GM21723 (cell line): ENCODE data around the gene CCSER2.

Experiments used
- ATAC-seq: cut with Tn5 transposase; IDR thresholded peaks from one replicate; pipeline ENCODE4 v1.9.1; 2021; ENCODE audit warnings: mild to moderate bottlenecking, moderate library complexity; ENCODE audit not compliant: unreplicated experiment

CCSER2 gene

DNA sequence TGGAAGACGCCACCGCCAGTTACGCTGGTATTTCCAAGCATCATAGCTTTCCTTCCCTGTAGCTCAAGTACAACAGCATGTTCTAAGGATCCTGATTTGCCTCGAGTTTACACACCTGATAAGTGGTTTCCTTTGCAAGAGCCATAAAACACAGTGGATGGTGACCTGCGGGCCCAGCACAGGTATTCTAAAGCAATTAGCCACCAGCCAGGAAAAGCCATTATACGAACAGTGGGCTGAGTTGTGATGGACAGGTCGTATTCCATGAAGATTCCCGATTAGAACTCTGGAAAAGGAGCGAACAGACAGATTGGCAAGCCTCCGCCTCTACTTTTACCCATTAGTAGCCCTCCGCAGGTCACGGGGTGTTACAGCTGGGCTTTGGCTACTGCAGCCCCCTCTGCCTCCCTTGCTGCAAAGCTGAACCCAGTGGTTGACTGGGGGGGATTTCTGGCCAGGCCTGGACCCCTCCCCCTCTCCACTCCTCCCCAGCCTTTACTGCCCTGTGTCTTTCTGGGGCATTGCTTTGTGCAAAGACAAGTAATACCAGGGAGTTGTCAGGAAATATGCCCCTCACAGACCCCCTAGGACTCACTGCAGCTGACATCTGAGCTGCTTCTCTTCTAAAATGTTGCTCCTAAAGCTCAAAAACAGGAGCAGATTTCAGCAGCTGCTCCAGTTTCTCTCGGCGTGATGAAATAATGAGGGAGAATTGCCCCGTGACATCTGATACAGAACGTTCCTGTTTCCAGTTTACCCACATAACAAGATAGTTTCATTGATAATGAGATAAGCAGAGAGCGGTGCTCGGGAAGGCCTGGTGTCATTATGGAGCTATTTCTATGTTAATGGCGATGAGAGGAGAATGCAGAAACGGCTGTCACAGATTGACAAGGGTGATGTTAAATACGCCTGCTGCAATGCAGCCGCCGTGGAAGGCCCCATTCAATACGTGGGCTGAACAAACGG, 214.4 kb downstream of the CCSER2 start:
- ATAC-seq, result no peak

GRCh38 chr10:84543948-84544347, 215.6 kb downstream of the CCSER2 start:
- no peak for ATAC-seq

DNA sequence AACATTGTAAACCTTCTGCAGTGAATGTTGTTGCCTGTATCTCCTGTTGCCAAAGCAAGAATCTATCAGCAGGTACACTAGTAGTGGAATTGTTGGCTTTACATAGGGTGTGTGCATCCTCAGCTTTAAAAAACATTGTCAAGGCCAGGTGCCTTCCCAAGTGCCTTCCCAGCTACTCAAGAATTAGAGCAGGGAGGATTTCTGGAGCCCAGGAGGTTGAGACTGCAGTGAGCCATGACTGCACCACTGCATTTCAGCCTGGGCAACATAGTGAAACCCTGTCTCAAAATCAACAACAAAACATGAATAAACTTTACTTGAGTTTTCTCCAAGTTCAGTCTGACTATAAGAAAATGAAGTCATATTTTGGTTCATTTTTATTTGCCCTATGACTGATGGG, 217.3 kb downstream of the CCSER2 start:
- ATAC-seq, result no peak

GRCh38 chr10:84546609-84547008, 218.2 kb downstream of the CCSER2 start:
- ATAC-seq, result no peak

- no peak for ATAC-seq
Measured at GRCh38 chr10:84547616-84548015, 219.2 kb downstream of the CCSER2 start.

DNA sequence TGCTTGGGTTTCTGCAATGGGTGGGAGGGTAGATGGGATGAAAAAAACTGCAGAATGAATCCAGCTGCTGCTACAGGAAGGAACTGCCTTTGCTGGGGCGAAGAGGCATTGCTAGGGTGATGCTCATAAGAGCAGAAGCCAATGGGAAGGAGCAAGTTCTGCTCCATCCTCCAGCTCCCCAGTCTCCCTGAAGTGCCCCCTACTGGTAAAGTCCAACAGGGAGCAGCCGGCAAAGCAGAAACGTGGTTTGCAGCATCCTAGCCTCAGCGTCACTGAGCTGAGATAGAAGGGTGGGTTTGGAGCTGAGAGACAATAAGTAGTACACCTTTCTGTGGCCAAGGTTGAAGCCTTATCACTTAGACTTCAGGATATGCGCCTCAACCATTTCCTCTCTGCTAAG, 220.5 kb downstream of the CCSER2 start:
- no peak for ATAC-seq

- no peak for ATAC-seq
Measured at GRCh38 chr10:84549368-84550165, 221.2 kb downstream of the CCSER2 start.

GRCh38 chr10:84550756-84551436, 222.5 kb downstream of the CCSER2 start:
- ATAC-seq, result no peak

DNA sequence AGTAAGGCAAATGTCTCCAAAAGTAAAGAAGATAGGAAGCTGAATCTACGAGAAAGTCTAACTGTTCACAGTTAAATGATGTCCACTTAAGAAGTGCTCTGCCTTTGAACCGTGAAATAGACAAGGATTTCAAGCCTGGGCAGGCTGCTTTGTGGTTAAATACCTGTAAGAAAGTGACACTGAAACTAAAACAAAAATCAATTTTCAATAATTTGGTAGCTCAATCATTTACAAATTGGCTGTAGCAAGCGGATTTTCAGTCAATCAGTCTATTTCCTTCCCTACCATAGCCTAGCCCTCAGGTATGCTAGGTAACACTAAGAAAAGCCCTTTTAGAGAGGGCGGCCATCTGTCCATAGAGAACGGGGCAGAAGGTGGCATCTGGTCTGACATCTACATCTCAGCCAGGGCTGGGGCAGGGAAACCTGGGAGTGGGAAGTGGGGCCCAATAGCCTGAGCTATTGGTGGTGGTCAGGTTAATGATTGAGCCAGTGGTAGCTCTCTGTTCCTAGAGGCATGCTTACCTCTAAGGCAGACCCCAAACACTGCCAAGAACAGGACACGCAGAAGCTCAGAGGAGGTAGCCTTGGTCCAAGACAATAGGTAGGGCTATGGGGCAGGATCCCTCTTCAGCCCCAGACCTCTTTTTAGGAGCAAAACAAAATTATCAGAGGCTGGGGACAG, 223.2 kb downstream of the CCSER2 start:
- ATAC-seq, result no peak

- ATAC-seq, result no peak
Measured at GRCh38 chr10:84552478-84552877, 224.1 kb downstream of the CCSER2 start.

- no peak for ATAC-seq
Measured at GRCh38 chr10:84562592-84562991, 234.2 kb downstream of the CCSER2 start.

GRCh38 chr10:84563355-84563754, 235.0 kb downstream of the CCSER2 start:
- peak; percentile 74 for ATAC-seq

GRCh38 chr10:84563868-84564267, 235.5 kb downstream of the CCSER2 start:
- peak; percentile 44 for ATAC-seq

DNA sequence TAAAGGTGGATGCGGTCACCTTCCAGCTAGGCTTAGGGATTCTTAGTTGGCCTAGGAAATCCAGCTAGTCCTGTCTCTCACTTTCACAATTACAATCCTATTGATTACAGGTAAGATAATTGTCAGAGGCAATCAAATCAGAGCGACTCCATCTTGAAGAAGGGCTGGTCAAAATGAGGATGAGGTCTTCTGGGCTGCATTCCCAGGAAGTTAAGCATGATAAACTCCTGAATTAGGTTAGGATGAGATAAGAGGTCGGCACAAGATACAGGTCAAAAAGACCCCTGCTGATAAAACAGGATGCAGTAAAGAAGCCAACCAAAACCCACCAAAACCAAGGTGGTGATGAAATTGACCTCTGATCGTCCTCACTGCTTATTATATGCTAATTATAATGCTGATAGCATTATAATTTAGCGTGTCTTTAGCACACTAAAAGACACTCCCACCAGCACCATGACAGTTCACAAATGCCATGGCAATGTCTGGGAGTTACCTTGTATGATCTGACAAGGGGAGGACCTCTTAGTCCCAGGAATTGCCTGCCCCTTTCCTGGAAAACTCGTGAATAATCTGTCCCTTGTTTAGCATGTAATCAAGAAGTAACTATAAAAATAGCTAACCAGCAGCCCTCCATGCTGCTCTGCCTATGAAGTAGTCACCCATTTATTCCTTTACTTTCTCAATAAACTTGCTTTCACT, 237.6 kb downstream of the CCSER2 start:
- no peak for ATAC-seq

DNA sequence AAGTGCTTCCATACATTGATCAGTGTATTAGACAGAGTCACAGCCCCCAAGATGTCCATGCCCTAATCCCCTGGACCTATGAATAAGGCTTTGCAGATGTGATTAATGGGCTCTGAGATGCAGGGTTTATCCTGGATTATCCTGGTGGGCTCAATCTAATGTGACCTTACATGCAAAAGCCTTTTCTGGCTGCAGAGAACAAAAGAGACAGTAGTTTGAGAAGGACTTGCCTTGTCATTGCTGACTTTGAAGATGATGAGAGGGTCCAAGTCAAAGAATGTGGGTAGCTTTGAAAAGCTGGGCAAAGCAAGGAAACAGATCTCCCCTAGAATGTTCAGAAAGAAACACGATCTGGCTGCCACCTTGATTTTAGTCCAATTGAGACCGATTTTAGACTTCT, 238.7 kb downstream of the CCSER2 start:
- ATAC-seq, result no peak
